HT1080 (cell line): ENCODE data around the gene NR3C1. TPM values are rescaled to one million over a fixed set of nuclear protein-coding genes. Genes with fewer than 3 reads are reported as not detected.

Experiments used
- DNase-seq: peaks from one replicate; pipeline ENCODE4 v3.0.0-alpha.2; 2015; ENCODE audit warnings: low read depth
- polyA plus RNA-seq, 2 experiments: library from polyadenylated mRNA; depleted of rRNA; stranded (reverse); fragments of >200 nt; gene quantifications; 2 replicates each; pipeline ENCODE4 v1.2.3, GENCODE V29; 2015
- total RNA-seq: library from RNA; depleted of rRNA; stranded (reverse); fragments of >200 nt; shearing (Covaris generic); gene quantifications from 2 replicates; pipeline ENCODE4 v1.2.3, GENCODE V29; 2014; rRNA removed

The NR3C1 gene
- total RNA-seq, result 39.2 and 40.3 TPM in 2 replicates
- polyA plus RNA-seq (2015; cell fraction: cytosol; rRNA removed), result 40.8 and 55.0 TPM in 2 replicates
- polyA plus RNA-seq (2015; cell fraction: nucleus; rRNA removed), result 51.9 and 56.7 TPM in 2 replicates

DNA sequence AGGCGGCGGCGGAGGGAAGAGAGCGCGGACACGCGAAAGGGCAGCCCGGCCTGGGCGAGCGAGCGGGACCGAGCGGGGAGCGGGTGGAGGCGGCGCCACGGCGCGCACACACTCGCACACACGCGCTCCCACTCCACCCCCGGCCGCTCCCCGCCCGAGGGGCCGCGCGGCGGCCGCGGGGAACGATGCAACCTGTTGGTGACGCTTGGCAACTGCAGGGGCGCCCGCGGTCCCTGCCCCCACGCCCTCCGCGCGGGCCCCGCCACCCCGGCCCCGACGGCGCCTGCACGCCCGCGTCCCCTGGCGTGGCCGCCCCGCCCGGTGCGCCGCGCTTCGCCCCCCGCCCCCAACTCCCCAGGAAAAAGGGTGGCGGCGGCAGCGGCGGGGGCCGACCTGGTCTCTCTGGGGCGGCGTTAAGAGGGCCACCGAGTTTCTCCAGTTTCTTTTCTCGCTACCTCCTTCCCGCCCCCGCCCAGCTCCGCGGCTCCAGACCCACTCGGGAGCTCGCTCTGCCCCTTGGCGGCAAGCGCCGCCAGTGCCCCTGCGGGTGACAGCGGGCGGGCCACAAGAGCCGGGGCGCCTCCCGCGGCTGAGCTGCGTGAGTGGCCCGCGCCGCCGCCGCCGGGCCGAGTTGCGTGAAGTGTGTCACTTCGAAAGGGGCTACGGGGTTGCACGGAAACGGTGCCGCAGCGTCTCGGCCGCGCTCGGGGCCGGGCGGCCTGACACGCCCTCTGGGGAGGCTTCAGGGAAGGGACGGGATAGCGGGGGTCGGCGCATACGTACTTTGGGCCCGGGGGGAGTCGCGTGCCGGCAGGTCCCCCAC is at the start of gene NR3C1:
Gene NR3C1 (minus strand): TSS at position 94 of the 823 bp plus-strand sequence. CDS start 2,847 bp downstream, outside the sequence.
- peak; percentile 79 for DNase-seq

DNA sequence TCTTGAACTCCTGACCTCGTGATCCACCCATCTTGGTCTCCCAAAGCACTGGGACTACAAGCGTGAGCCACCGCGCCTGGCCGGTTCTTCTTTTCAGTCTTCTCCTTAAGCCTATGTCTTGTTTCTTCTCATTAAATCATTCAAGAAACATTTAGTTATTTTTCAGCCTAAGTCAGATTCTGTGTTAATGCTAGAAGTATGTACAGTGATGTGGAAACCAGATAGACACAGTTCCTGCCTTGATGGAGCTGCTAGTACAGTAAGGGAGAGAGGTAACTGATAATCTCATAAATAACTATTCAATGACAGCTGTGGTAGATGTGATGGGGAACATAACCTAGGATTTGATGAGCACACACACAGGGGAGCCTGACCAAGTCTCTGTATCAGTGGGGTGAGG is 46.3 kb upstream of the NR3C1 start:
- no peak for DNase-seq

DNA sequence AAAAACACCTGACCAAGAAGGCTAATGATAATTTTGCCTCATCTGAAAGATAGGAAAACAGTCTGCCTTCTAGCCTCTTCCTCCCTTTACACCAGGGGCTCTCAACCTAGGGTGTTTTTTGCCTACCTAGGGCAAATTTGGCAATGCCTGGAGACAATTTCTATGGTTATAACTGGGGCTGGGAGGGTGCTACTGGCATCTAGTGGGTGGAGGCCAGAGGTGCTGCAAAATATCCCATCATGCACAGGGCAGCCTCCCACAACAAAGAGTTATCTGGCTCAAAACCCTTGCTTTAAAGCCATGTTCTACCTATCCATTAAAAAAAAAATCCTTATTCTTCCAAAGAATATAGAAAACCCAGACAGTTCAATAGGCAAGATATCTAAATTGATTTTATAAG is 45.0 kb upstream of the NR3C1 start:
- DNase-seq, result peak; percentile 13

- DNase-seq, result no peak
Measured at GRCh38 chr5:143447983-143448382, 44.5 kb upstream of the NR3C1 start.

DNA sequence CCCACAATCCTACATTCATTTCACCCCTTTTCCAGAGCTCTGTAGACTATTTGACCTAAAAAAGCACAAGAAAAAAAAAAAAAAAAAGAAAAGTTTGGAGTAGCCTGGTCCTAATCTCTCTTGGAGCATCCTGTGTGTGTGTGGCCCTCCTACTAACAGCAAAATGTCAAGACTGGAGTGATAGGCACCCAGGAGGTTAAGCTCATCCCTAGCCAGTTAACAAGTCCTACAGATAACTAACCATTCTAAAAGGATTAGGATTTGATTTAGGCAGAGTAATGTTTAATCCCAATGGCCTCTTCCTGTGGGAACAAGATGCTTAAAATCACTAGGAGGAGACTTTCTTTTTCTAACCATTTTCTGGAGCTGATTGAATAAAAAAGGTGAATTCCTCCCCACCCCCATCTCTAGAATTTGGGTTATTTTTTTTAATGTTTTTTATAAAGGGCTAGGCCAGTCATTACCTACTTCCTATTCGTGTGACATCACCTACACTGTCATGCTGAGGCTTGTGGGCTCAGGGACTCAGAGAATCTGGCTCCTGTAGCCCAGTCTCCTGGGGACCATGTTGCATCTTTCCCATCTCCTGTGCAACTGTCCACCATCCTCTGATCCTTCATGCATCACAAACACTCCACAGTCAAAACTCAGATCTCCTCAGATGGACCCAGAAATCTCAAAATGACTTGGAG is 43.2 kb upstream of the NR3C1 start:
- no peak for DNase-seq

DNA sequence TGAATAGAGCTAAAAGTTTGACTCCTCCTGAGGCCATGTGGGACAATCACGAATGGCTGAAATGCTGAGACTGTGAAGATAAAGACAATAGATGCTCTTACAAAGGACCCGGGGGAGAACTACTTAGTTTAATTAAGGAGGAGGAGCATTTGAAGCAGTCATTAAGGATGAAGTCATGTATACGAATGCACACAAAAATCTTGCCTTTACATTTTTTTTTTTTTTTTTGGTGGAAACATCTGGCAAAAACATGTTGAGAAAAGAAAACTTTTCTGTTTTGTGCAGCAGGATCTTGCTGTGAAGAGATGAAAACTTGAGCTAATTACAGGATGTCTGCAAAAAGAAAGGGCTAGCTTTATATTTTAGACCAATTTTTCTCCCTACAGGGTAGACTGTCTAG is 42.3 kb upstream of the NR3C1 start:
- no peak for DNase-seq

GRCh38 chr5:143443330-143443729 is 39.8 kb upstream of the NR3C1 start:
- DNase-seq, result no peak

GRCh38 chr5:143442385-143442784 is 38.9 kb upstream of the NR3C1 start:
- no peak for DNase-seq

- DNase-seq, result no peak
Measured at GRCh38 chr5:143440448-143441115, 37.1 kb upstream of the NR3C1 start.

GRCh38 chr5:143437666-143438273 is 34.3 kb upstream of the NR3C1 start:
- no peak for DNase-seq

GRCh38 chr5:143436871-143437270 is 33.4 kb upstream of the NR3C1 start:
- DNase-seq, result peak; percentile 17

DNA sequence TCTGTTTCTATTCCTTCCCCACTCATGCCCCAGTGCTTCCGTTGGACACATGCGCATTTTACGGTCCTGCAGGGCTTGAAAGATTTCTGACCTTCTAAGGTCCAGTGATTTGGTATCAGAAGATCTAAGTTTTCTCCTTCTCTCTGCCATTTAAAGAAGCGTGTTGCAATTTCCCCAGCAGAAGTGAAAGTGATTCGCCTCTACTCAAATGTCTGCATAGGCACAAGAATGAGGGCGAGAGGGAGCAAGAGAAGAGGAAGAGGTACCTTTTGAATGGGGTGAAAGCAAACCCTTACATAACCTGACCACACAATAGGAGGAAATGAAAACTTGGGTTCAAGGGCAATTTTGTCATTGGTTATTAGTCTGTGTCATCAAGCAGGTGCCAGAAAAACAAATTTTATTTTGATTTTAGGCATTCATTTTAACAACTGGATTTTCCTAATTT is 31.7 kb upstream of the NR3C1 start:
- DNase-seq, result no peak

DNA sequence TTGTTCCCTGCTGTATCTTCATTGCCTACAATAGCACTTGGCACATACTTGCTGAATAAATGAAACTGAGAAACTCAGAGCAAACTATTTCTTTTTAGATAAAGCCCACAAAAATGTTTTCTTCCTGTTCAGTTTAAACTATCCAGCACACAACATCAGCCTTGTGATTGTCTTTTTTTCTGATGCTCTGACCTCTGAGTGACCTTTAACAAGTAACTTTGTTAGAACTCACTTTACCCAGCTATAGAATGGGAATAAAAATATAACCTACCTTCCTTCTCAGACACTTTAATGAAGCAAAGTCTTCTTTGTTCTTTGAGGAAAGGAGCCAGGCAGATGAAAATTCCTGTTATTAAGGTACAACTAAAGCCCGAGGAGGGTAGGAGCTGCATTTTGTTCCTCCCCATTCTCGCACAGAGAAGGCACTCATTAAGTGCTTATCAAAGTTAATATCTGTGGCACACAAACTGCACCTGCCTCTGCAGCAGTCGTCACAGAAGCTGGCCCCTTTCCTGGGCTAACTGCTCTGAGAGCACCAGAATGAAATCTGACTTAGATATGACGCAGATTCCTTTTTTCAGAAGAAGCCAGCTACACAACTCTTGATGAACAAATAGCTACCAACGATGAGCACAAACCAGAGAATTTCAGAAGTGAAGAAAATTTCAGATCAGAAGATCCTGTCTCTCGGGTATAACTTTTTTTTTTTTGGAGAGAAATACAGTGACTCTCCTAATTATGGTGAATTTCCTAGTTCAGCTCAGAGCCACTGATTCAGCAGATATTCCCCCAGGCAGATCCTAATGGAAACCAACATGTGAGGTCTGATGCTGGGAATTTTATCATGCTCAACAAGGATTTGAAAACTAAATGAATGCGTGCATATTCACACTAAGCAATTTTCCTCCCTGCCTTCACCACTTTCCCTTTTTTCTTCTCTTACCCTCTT is 31.0 kb upstream of the NR3C1 start:
- DNase-seq, result no peak

- DNase-seq, result no peak
Measured at GRCh38 chr5:143433670-143434069, 30.2 kb upstream of the NR3C1 start.

DNA sequence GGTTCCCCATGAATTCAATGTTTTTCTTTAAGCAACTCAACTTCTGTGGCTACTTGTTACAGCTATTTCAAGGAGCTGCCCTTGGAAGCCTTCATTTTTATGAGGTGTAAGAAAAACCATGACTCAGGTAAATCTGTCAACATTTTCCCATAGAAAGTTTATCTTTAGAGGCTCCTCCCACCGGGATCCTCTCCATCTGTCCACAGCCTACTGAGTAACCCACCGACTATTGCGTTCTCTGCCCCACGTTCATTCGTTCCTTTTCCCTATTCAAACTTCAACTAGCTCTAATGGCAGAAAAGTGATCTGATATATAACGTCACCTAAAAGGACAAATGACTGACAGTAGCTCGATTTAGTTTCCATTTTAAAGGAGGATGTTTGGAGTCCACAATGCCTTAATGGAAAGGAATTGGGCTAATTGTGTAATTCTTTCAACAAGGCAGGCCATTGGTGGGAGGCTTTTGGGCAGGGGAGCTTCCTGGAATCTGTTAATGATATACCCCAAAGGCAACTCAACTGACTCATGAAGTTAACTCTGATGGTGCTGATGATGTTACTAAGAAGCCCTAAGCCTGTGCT is 29.3 kb upstream of the NR3C1 start:
- no peak for DNase-seq

GRCh38 chr5:143431789-143432188 is 28.3 kb upstream of the NR3C1 start:
- no peak for DNase-seq

- DNase-seq, result no peak
Measured at GRCh38 chr5:143428738-143429420, 25.4 kb upstream of the NR3C1 start.

DNA sequence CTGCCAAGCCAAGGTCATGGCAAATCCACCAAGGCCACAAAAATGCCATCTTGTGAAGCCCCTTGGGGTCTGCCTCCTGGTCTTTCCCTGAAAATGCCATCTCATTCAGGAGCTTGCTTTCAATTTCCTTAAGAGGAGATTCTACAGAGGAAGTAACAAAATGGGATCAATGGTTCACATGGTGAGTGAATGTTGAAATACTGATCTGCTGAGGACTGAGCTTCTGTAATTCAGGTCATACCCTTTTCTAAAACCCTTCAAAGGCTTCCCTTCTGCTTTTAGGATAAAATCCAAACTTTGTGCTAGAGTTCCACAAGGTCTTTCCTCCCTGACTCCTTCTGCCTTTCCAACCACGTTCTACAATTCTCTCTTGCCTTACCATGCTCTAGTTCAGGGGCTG is 24.7 kb upstream of the NR3C1 start:
- DNase-seq, result no peak

DNA sequence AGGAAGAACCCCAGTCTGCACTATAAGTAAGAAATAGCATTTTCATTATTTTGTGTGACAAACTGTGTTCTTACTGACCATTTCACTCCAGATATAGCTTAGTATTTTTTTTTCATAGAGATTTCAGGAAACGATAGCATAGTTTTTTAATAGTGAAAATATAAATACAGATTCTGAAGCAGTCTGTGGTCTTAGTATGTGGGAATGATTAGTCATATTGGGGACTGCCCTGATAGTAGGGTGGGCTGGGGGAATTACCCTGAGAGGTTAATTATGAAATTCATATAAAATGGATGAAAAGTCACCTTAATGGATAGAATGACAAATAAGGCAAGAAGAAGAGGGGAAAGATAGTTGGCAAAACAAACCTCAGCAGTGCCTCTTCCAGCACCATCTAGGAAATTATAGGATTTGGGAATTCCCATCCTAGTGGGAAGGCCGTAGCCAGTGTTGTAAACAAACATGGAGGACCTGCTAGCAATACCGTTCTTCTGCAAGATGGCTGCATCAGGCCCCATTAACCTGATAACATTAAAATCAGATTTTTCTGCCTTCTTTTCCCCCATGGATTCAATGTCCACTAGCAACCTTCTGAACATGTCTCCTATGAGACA is 23.7 kb upstream of the NR3C1 start:
- no peak for DNase-seq
